ENCODE measurements around the gene RECQL. TPM values are rescaled to one million over a fixed set of nuclear protein-coding genes. Genes with fewer than 3 reads are reported as not detected.
"Not testable (repeated sequence)": the region's sequence is repeated elsewhere in the genome, so short reads cannot be mapped to it uniquely, and the experiment has no call there.

The RECQL gene
- total RNA-seq, 1 experiment from 2014 or later: 127 TPM

DNA sequence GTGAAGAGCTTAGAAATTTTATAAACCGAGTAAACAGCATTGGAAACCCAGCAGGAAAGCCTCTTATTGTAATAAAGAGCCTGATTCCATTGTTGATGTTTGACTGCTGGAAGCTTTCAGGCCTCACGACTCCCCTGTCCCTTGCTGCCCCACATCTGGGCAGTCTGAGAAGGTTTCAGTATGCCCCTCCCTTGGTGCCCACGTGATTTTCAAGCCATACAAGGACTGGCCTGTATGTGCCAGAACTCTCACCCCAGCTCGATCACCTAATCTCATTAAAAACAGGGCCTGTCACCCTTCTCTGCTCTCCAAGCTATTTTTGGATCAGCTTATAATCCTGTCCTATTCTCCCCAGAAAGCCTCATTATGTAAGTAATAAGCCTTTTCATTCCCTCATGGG lies 71.4 kb downstream of the RECQL start:
- DNase-seq (ENCODE audit: low read depth): no peak

DNA sequence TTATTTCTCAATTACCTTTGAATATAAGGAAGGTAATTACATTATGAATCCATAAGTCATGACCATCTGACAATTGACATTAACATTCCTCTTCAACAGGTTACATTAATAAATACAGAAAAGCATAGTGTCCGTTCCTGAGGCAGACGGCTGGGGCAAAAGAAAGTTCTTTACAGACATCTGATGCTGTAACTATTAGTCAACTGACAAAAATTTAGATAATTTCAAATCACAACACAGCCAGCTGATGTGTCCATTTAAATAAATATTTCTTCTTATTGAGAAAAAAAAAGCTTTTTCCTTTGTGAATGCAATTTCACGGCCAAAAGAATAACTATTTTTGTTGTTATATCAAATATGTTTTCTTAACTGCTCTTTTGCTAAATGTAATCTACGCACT lies 73.2 kb downstream of the RECQL start:
- peak; percentile 60 for DNase-seq (ENCODE audit: low read depth)

GRCh38 chr12:21419009-21419699 lies 82.3 kb downstream of the RECQL start:
- DNase-seq (ENCODE audit: low read depth): not testable (repeated sequence)

Other genes with a start within 250 kb of the RECQL start
- 0.06 and 0.29 TPM in 2 replicates for gene SLCO1A2, start 166.7 kb downstream of the RECQL start, total RNA-seq (2014; rRNA removed)
- not detected in 2 replicates for gene IAPP, start 128.7 kb downstream of the RECQL start, total RNA-seq (2014; rRNA removed)
- 6.2 and 9.1 TPM in 2 replicates for gene PYROXD1, start 64.0 kb downstream of the RECQL start, total RNA-seq (2014; rRNA removed)
- gene GOLT1B, start 154 bp upstream of the RECQL start, total RNA-seq (2014; rRNA removed): 54.2 and 59.9 TPM in 2 replicates
- gene SPX, start 24.7 kb upstream of the RECQL start, total RNA-seq (2014; rRNA removed): 2.1 and 3.1 TPM in 2 replicates
- gene GYS2, start 103.2 kb upstream of the RECQL start, total RNA-seq (2014; rRNA removed): 0.06 TPM in 1 of 2 replicates, not detected in the other
- 731 and 832 TPM in 2 replicates for gene LDHB, start 156.2 kb upstream of the RECQL start, total RNA-seq (2014; rRNA removed)

All from LHCN-M2 (cell line).